Mesenchymal stem cell (in vitro differentiated cells and primary cell): ENCODE measurements around the gene HDGFL2.

Experiments
- DNase-seq: peaks from one replicate; pipeline ENCODE4 v3.0.0-alpha.2; 2013
- H2AFZ ChIP-seq: one replicate; pipeline ENCODE4 v1.6.1; 2013; ENCODE audit warnings: low read depth, mild to moderate bottlenecking, control low read depth, inconsistent platforms, low read length, moderate library complexity
- H2AK5ac ChIP-seq: 2 replicates; pipeline ENCODE4 v1.6.1; 2013; ENCODE audit warnings: low read length, moderate library complexity, mild to moderate bottlenecking, inconsistent platforms; ENCODE audit not compliant: severe bottlenecking
- H2BK120ac ChIP-seq: one replicate; pipeline ENCODE4 v1.6.1; 2013; ENCODE audit warnings: low read depth, mild to moderate bottlenecking, inconsistent platforms, low read length, moderate library complexity
- H2BK12ac ChIP-seq, 2 experiments: one replicate each; pipeline ENCODE4 v1.6.1; 2013; ENCODE audit warnings: inconsistent platforms in 2 of 2, low read length in 2 of 2, mild to moderate bottlenecking in 2 of 2, moderate library complexity in 2 of 2, control low read depth in 1 of 2
- H2BK15ac ChIP-seq: one replicate; pipeline ENCODE4 v1.6.1; 2013; ENCODE audit warnings: mild to moderate bottlenecking, low read depth, inconsistent platforms; ENCODE audit not compliant: poor library complexity, severe bottlenecking
- H2BK5ac ChIP-seq: 2 replicates; pipeline ENCODE4 v1.6.1; 2013; ENCODE audit warnings: low read depth, mild to moderate bottlenecking, low read length, control low read depth, inconsistent platforms; ENCODE audit not compliant: poor library complexity, severe bottlenecking
- H3K14ac ChIP-seq, 2 experiments: one replicate each; pipeline ENCODE4 v1.6.1; 2013; ENCODE audit warnings: inconsistent platforms in 2 of 2, low read length in 2 of 2, control low read depth in 1 of 2, mild to moderate bottlenecking in 1 of 2, moderate library complexity in 1 of 2
- H3K18ac ChIP-seq, 2 experiments: one replicate each; pipeline ENCODE4 v1.6.1; 2013; ENCODE audit warnings: inconsistent platforms in 2 of 2, low read length in 2 of 2, control low read depth in 1 of 2, low read depth in 1 of 2, mild to moderate bottlenecking in 1 of 2
- H3K23ac ChIP-seq, 2 experiments: one replicate each; pipeline ENCODE4 v1.6.1; 2013; ENCODE audit warnings: inconsistent platforms in 2 of 2, low read length in 2 of 2, mild to moderate bottlenecking in 2 of 2, moderate library complexity in 2 of 2, control low read depth in 1 of 2
- H3K27ac ChIP-seq: 2 replicates; pipeline ENCODE4 v1.5.1; 2013; ENCODE audit warnings: mild to moderate bottlenecking, moderate library complexity, low read length, control low read depth, inconsistent platforms; ENCODE audit not compliant: poor library complexity, severe bottlenecking
- H3K27me3 ChIP-seq, 2 experiments: 2 replicates each; pipeline versions ENCODE4 v1.6.1 to v1.7.0; 2013; ENCODE audit warnings: low read length in 2 of 2, mild to moderate bottlenecking in 2 of 2, moderate library complexity in 2 of 2, control low read depth in 1 of 2, inconsistent platforms in 1 of 2; ENCODE audit not compliant: control insufficient read depth in 1 of 2, insufficient read depth in 1 of 2
- H3K36me3 ChIP-seq, 2 experiments: 2 replicates each; pipeline versions ENCODE4 v1.6.1 to v1.7.0; 2013; ENCODE audit warnings: low read length in 2 of 2, control low read depth in 1 of 2, inconsistent platforms in 1 of 2, low read depth in 1 of 2, mild to moderate bottlenecking in 1 of 2; ENCODE audit not compliant: insufficient read depth in 2 of 2, control insufficient read depth in 1 of 2
- H3K4ac ChIP-seq, 2 experiments: one replicate each; pipeline ENCODE4 v1.6.1; 2013; ENCODE audit warnings: inconsistent platforms in 2 of 2, low read length in 2 of 2, mild to moderate bottlenecking in 2 of 2, moderate library complexity in 2 of 2, control low read depth in 1 of 2, low read depth in 1 of 2
- H3K4me1 ChIP-seq: 2 replicates; pipeline ENCODE4 v1.6.1; 2013; ENCODE audit warnings: low read depth, low read length, control low read depth; ENCODE audit not compliant: control insufficient read depth, insufficient read depth
- H3K4me2 ChIP-seq: 2 replicates; pipeline ENCODE4 v1.6.1; 2013; ENCODE audit warnings: low read length, mild to moderate bottlenecking, inconsistent platforms; ENCODE audit not compliant: poor library complexity, severe bottlenecking
- H3K4me3 ChIP-seq, 2 experiments: 2 replicates each; pipeline versions ENCODE4 v1.5.1 to v1.7.0; 2013; ENCODE audit warnings: low read length in 2 of 2, mild to moderate bottlenecking in 2 of 2, control low read depth in 1 of 2, low read depth in 1 of 2; ENCODE audit not compliant: insufficient read depth in 1 of 2
- H3K79me1 ChIP-seq: replicated peaks from 2 replicates; pipeline ENCODE4 v1.6.1; 2013; ENCODE audit warnings: mild to moderate bottlenecking, control low read depth, low read length, inconsistent platforms; ENCODE audit not compliant: poor library complexity, severe bottlenecking
- H3K9ac ChIP-seq: 2 replicates; pipeline ENCODE4 v1.7.0; 2013; ENCODE audit warnings: mild to moderate bottlenecking, low read length, moderate library complexity
- H3K9me3 ChIP-seq: 2 replicates; pipeline ENCODE4 v1.7.0; 2013; ENCODE audit warnings: mild to moderate bottlenecking, low read length; ENCODE audit not compliant: control insufficient read depth
- H4K8ac ChIP-seq: one replicate; pipeline ENCODE4 v1.6.1; 2013; ENCODE audit warnings: inconsistent platforms, mild to moderate bottlenecking, low read length, moderate library complexity
- H4K91ac ChIP-seq: one replicate; pipeline ENCODE4 v1.6.1; 2013; ENCODE audit warnings: mild to moderate bottlenecking, low read length, inconsistent platforms
- WGBS: methylation state at CpG from one replicate; pipeline ENCODE4 v1.1.7; 2013; ENCODE audit warnings: mixed read lengths; 5-methylcytosine and 5-hydroxymethylcytosine counted together

HDGFL2 gene

DNA sequence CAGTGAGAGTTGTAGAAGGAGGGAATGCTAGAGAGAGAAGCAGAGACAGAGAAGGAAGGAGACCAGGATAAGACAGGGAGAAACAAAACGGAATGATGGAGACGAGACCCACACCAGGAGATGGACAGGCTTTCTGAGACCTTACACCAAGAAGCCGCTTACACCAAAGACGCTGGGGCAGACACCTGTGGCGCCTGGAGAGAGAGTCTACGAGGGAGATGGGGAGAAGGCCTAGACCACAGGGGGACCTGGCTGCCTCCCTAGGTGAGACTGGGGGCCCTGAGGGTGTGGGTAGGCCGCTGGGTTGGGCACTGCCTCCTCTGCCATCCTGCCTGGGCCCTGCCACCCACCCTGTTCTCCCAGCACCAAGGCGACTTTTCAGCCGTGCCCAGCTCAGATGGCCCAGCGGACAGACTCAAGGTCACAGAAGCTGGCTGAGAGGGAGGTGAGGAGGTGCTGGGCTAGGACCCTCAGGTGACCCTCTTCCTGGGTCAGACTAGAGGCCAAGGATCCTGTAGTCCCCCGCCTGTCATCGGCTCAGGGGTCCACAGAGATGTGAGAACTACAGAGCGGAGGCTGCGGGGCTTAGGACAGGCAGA, 57.9 kb downstream of the HDGFL2 start:
- no peak overlapping the region for H4K8ac ChIP-seq
- H3K4me3 ChIP-seq, result no peak overlapping the region
- no peak overlapping the region for H2BK5ac ChIP-seq
- no peak for DNase-seq
- H2BK120ac ChIP-seq, result no peak overlapping the region
- H2BK12ac ChIP-seq, result no peak overlapping the region
- H2BK15ac ChIP-seq, result no peak overlapping the region
- no peak overlapping the region for H3K4ac ChIP-seq
- H3K9ac ChIP-seq, result no peak overlapping the region
- H3K36me3 ChIP-seq, result no peaks in the 10 kb centered on the region
- H3K79me1 ChIP-seq, result no peaks in the 10 kb centered on the region
- H3K23ac ChIP-seq, result no peak overlapping the region
- H3K18ac ChIP-seq, result no peak overlapping the region
- H3K27me3 ChIP-seq, result peaks cover 31 to 48% of the 10 kb centered on the region in 2 experiments
- no peak overlapping the region for H2AK5ac ChIP-seq
- no peak overlapping the region for H3K27ac ChIP-seq
- peaks cover 7% of the 10 kb centered on the region for H3K4me1 ChIP-seq
- H4K91ac ChIP-seq, result peak overlapping the region; percentile 22
- 76% methylated on average over 14 of the region's 14 CpGs for WGBS
- H3K9me3 ChIP-seq, result no peaks in the 10 kb centered on the region
- H3K14ac ChIP-seq, result no peak overlapping the region
- H2AFZ ChIP-seq, result no peak overlapping the region
- no peak overlapping the region for H3K4me2 ChIP-seq

DNA sequence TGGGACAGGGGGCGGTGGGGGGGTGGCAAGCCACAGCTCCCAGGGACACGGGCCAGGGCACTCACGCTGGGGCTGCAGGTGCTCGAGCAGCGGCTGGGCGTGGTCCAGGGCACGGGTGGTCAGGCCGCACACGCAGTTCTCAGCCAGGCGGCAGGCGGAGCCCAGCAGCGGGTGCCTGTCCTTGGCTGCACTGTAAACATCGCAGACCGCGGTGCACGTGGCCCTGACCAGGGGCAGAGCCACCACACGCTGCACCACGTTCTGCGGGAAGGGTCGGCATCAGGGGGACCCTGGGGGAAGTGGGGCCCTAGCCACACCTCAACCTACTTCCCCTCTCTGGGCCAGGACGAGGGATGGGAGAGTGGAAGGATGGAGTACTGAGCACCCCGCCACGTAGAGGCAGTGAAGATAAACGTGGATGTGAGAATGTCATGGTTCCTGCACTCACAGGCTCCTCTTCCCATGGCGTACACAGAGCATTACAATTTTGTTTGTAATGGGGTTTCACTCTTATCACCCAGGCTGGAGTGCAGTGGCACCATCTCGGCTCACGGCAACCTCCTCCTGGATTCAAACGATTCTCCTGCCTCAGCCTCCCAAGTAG, 59.6 kb downstream of the HDGFL2 start:
- H3K9ac ChIP-seq, result no peak overlapping the region
- peaks cover 12% of the 10 kb centered on the region for H3K4me1 ChIP-seq
- H2AFZ ChIP-seq, result no peak overlapping the region
- peak overlapping the region; percentile 62 for H4K8ac ChIP-seq
- WGBS, result 71% methylated on average over 20 of the region's 28 CpGs
- H3K23ac ChIP-seq, result no peak overlapping the region
- no peaks in the 10 kb centered on the region for H3K79me1 ChIP-seq
- no peak overlapping the region for H3K27ac ChIP-seq
- no peak overlapping the region for H2BK12ac ChIP-seq
- H3K18ac ChIP-seq, result no peak overlapping the region
- H3K14ac ChIP-seq, result no peak overlapping the region
- no peaks in the 10 kb centered on the region for H3K9me3 ChIP-seq
- H2AK5ac ChIP-seq, result no peak overlapping the region
- no peak overlapping the region for H3K4me2 ChIP-seq
- H2BK15ac ChIP-seq, result no peak overlapping the region
- H2BK5ac ChIP-seq, result no peak overlapping the region
- no peaks in the 10 kb centered on the region for H3K36me3 ChIP-seq
- no peak overlapping the region for H3K4ac ChIP-seq
- no peak for DNase-seq
- H3K27me3 ChIP-seq, result peaks cover 41 to 64% of the 10 kb centered on the region in 2 experiments
- H4K91ac ChIP-seq, result peak overlapping the region; percentile 37
- no peak overlapping the region for H2BK120ac ChIP-seq
- peak overlapping the region in 1 of 2 experiments; percentile 20 for H3K4me3 ChIP-seq

DNA sequence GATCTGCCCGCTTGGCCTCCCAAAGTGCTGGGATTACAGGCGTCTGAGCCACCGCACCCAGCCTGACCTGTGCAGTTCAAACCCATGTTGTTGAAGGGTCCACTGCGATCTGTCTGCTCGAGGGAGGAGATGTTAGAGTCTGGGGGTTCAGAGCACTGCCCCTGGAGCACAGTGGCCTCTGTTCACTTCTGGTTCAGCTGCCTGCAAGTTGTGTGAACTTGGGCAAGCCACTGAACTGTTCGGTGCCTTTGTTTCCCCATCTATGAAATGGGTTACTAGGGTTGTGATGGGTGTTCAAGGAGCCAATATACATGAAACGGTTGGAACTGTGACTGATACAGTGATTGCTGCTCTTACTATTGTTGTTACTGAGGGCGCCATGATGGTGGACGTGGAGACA, 61.2 kb downstream of the HDGFL2 start:
- H3K36me3 ChIP-seq, result no peaks in the 10 kb centered on the region
- H3K9ac ChIP-seq, result no peak overlapping the region
- H3K4me1 ChIP-seq, result peaks cover 12% of the 10 kb centered on the region
- 83% methylated on average over 9 of the region's 9 CpGs for WGBS
- H3K14ac ChIP-seq, result no peak overlapping the region
- no peak overlapping the region for H3K27ac ChIP-seq
- no peak overlapping the region for H2BK12ac ChIP-seq
- no peak overlapping the region for H3K23ac ChIP-seq
- H3K4me2 ChIP-seq, result no peak overlapping the region
- no peak overlapping the region for H4K8ac ChIP-seq
- H3K27me3 ChIP-seq, result peaks cover 44 to 77% of the 10 kb centered on the region in 2 experiments
- H2AFZ ChIP-seq, result no peak overlapping the region
- H3K4me3 ChIP-seq, result no peak overlapping the region
- H2AK5ac ChIP-seq, result no peak overlapping the region
- no peak overlapping the region for H4K91ac ChIP-seq
- no peaks in the 10 kb centered on the region for H3K79me1 ChIP-seq
- no peak overlapping the region for H3K18ac ChIP-seq
- no peak overlapping the region for H2BK120ac ChIP-seq
- H3K9me3 ChIP-seq, result no peaks in the 10 kb centered on the region
- H2BK5ac ChIP-seq, result no peak overlapping the region
- H3K4ac ChIP-seq, result no peak overlapping the region
- DNase-seq, result no peak
- no peak overlapping the region for H2BK15ac ChIP-seq

DNA sequence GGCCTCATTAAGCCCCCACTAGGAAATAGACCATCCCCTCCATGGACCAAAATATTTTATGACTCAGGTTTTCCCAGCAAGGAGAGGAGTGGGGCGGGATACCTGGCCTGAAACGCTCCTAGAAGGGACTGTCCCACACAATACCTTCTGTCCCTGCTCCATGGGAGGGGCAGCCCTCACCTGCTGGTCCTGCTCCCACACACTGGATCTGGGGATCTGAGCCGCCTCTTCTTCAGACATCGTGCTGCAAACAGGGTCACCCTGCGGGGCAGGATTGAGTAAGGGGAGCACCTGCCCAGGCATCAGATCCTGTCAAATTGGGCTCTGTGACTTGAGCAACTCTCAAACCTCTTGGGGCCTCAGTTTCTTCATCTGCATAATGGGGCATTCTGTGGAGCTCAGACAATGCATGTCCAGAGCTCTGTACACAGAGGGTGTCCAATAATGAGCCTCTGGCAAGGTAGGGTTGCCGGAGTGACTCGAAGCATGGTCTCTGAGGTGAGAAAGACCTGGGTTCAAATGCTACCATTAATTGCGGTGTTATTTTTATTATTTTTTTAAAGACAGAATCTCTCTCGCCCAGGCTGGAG, 61.8 kb downstream of the HDGFL2 start:
- Histone ChIP-seq H2AFZ (no peak overlapping the region), H2BK15ac (no peak overlapping the region), H2BK12ac (no peak overlapping the region), H3K9me3 (no peaks in the 10 kb centered on the region), H3K18ac (no peak overlapping the region), H3K4ac (no peak overlapping the region), H3K4me3 (no peak overlapping the region), H3K4me1 (peaks cover 12% of the 10 kb centered on the region), H4K8ac (no peak overlapping the region), H3K14ac (no peak overlapping the region), H2BK120ac (no peak overlapping the region), H3K36me3 (no peaks in the 10 kb centered on the region), H2AK5ac (no peak overlapping the region), H2BK5ac (no peak overlapping the region), H3K27ac (no peak overlapping the region), H3K9ac (no peak overlapping the region), H3K27me3 (peaks cover 42 to 79% of the 10 kb centered on the region in 2 experiments), H4K91ac (no peak overlapping the region), H3K23ac (no peak overlapping the region), H3K4me2 (no peak overlapping the region), H3K79me1 (no peaks in the 10 kb centered on the region)
- DNase-seq, result no peak
- 88% methylated on average over 9 of the region's 9 CpGs for WGBS
